Fibroblast of the conjunctiva (primary cell): ENCODE results near the gene IL3.

Experiments
- DNase-seq: peaks from one replicate; pipeline ENCODE4 v3.0.0-alpha.2; 2010; ENCODE audit warnings: low read depth

Gene IL3

DNA sequence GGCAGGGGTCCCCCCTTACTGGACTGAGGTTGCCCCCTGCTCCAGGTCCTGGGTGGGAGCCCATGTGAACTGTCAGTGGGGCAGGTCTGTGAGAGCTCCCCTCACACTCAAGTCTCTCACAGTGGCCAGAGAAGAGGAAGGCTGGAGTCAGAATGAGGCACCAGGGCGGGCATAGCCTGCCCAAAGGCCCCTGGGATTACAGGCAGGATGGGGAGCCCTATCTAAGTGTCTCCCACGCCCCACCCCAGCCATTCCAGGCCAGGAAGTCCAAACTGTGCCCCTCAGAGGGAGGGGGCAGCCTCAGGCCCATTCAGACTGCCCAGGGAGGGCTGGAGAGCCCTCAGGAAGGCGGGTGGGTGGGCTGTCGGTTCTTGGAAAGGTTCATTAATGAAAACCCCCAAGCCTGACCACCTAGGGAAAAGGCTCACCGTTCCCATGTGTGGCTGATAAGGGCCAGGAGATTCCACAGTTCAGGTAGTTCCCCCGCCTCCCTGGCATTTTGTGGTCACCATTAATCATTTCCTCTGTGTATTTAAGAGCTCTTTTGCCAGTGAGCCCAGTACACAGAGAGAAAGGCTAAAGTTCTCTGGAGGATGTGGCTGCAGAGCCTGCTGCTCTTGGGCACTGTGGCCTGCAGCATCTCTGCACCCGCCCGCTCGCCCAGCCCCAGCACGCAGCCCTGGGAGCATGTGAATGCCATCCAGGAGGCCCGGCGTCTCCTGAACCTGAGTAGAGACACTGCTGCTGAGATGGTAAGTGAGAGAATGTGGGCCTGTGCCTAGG lies 13.0 kb downstream of the IL3 start, which contains the start of gene CSF2:
Gene CSF2, plus strand, starts transcription at position 559 of the 783 bp plus-strand sequence. Its CDS starts 35 bp downstream, at position 594.
- DNase-seq, result no peak

DNA sequence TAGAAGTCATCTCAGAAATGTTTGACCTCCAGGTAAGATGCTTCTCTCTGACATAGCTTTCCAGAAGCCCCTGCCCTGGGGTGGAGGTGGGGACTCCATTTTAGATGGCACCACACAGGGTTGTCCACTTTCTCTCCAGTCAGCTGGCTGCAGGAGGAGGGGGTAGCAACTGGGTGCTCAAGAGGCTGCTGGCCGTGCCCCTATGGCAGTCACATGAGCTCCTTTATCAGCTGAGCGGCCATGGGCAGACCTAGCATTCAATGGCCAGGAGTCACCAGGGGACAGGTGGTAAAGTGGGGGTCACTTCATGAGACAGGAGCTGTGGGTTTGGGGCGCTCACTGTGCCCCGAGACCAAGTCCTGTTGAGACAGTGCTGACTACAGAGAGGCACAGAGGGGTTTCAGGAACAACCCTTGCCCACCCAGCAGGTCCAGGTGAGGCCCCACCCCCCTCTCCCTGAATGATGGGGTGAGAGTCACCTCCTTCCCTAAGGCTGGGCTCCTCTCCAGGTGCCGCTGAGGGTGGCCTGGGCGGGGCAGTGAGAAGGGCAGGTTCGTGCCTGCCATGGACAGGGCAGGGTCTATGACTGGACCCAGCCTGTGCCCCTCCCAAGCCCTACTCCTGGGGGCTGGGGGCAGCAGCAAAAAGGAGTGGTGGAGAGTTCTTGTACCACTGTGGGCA lies 13.8 kb downstream of the IL3 start:
- no peak for DNase-seq

DNA sequence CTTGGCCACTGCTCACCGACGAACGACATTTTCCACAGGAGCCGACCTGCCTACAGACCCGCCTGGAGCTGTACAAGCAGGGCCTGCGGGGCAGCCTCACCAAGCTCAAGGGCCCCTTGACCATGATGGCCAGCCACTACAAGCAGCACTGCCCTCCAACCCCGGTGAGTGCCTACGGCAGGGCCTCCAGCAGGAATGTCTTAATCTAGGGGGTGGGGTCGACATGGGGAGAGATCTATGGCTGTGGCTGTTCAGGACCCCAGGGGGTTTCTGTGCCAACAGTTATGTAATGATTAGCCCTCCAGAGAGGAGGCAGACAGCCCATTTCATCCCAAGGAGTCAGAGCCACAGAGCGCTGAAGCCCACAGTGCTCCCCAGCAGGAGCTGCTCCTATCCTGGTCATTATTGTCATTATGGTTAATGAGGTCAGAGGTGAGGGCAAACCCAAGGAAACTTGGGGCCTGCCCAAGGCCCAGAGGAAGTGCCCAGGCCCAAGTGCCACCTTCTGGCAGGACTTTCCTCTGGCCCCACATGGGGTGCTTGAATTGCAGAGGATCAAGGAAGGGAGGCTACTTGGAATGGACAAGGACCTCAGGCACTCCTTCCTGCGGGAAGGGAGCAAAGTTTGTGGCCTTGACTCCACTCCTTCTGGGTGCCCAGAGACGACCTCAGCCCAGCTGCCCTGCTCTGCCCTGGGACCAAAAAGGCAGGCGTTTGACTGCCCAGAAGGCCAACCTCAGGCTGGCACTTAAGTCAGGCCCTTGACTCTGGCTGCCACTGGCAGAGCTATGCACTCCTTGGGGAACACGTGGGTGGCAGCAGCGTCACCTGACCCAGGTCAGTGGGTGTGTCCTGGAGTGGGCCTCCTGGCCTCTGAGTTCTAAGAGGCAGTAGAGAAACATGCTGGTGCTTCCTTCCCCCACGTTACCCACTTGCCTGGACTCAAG lies 14.6 kb downstream of the IL3 start:
- no peak for DNase-seq

DNA sequence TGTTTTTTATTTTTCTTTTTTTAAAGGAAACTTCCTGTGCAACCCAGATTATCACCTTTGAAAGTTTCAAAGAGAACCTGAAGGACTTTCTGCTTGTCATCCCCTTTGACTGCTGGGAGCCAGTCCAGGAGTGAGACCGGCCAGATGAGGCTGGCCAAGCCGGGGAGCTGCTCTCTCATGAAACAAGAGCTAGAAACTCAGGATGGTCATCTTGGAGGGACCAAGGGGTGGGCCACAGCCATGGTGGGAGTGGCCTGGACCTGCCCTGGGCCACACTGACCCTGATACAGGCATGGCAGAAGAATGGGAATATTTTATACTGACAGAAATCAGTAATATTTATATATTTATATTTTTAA lies 15.2 kb downstream of the IL3 start:
- no peak for DNase-seq

DNA sequence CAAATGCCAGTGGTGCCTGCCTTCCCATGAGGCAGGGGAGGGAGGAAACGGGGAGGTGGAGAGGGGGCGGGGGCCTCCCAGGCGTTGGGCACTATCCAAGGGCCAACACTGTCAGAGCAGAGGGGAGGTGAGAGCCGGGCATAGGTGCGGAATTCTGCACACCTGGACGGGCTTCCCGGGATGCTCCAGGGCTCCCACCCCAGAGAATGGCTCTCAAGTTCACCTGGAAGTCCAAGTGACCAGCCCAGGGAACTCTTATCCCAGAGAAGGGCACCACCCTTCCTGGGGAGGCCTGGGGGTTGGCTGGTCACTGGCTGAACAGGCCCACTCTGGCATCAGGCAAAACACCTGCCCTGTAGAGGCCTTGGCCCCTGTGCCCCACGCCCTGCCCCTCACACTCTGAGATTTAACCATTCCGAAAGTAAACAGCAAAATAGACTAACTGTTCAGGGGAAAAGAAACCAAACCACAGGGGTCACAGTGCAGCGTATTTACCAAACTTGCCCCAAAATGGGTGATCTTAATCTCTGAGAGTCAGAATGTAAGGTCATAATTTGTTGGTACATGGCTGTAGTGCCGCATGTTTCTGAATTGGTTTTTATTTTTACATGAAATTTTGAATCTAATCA lies 15.9 kb downstream of the IL3 start:
- no peak for DNase-seq

DNA sequence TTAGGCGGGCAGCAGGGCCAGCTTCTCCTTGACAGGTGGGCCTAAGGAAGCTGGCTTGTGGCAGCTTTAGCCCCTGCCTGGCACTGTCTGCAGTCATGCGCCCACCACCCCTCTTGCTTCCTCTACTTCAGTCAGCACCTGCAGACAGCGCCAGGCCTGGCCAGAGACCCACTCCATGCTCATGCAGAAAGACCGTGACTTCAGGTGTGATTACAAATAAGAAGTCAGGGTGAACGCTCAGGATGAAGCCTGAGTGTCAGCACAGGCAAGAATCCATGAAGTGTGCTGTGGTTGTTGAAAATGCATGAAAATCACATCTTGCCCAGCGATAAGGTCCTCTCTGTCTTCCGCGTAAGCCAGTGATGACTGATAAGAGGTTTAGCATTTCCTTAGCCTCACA lies 16.5 kb downstream of the IL3 start:
- no peak for DNase-seq

DNA sequence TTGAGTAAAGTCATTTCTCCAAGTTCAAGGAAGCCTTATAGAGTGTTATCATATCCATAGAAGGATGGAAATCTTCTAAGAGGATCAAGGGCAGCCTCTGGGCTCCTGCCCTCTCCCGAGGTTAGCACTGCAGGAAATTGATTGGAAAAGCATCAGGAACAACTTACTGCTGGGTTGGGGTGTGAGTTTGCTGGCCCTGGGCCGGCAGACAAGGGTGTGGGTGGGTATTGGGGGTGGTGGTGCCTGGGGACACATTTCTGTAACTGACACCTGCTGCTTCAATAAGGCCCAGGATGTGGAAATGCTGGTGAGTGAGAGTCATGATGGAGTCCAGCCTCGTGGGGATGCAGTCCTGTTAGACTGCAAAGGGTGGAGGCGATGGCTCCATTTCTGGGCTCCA lies 18.6 kb downstream of the IL3 start:
- no peak for DNase-seq

DNA sequence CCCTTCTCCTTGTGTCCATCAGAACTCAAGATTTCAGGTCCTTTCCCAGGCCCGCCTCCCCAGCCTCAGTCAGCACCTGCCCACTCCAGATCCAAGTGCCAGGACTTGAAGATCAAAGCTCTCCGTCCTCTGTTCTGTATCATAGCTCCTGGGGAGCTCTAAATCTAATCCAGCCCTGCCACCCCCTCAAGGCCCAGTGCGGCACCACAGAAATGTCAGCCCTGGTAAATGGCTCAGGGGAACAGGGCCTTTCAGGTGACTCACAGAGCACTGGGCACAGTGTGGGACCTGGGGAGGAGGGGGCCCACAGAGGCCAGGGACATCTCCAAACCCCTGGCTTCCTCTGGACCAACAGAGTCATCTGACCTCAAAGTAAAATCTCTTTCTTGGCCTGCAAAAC lies 19.2 kb downstream of the IL3 start:
- DNase-seq, result no peak

DNA sequence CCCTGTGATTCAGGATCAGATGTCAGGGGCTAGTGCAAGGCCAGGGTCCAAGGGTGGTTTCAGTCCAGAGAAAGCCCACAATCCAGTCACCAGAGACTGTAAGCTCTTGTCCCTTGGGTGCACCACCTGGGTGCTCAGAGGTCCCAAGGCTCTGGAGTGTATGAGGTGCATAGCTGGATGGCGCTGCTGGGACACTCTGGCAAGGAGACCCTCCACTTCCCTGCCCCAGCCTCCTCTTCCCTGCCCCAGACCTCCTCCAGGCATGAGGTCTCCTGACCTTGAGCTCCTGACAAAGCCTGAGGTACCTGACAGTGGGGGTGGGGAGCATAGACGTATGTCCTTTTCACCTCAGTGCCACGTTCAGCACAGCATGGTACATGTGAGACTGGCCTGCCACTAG lies 20.1 kb downstream of the IL3 start:
- DNase-seq, result no peak

DNA sequence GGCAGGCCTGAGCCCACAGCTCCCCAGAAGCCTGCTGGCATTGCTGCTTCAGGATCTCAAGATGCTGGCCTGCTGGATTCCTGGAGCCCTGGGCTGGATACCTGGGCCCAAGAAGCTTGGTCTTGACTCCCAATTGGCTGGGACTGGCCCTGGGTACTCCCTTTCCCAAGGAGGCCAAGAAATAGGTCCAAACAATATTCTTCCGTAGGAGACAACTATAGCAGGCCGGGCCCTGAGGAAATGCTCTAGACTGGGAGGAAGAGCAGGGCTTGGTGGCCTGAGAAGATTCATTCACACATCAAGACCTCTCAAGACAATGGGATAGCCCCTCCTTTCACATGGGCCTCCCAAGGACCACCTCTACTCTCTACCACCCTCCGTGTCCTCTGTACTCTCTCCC lies 21.0 kb downstream of the IL3 start:
- DNase-seq, result no peak

DNA sequence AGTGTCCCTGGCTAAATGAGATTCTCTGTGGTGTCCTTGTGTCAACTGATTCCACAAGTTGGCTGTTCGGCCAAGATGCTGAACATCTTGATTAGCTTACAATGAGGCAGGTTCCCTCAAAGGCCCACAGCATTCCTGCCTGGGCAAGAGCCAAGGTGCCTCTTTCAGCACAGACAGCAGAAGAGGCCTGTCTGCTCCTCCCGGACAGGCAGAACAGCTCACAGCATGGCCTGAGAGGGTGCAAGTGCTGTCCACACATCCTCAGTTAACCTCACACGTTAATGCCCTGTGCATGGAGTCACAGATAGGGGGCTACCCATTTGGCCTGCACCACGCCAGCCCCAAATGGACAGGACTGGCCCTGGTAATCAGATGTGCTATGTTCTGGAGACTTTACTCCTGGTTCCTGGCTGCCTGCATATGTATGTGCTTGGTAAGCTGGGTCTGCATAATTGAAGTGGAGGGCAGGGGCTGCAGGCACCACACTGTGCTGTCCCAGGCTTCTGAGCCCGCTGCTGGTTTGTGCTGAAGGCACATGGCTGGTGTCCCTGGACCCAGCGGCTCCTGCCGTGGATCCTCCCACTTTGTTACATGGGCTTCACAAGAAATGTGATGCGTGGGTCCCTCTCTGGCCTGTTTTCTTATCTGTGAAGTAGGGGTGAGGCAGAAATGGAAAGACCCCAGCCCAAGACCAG lies 22.0 kb downstream of the IL3 start:
- no peak for DNase-seq

DNA sequence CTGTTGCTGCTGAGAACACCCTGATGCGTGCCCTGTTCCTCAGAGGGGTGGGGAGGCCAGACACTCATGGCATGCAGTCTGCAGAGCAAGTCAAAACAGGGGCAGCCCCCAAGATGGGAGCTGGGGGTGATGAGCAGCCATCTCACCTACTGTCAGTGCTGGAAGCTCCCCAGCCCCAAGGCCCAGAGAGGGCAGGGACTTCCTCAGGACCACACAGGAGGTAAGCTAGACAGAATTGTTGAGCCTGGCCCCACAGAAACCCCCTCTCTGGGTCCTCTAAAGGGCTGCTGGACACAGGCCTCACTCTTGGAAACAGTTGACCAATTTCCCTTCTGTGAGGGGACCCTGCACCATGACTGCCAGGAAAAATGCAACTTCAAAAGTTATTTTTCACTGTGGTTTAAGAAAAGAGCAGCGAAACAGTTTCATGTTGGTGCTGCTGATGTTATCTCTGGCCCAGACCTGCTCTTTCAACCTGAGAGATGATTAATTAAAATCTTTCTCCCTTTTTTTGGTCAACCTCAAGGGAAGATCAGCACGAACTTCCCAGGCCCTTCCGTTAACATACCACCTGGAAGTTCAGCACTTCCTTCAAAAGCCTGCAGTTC lies 22.7 kb downstream of the IL3 start:
- no peak for DNase-seq

DNA sequence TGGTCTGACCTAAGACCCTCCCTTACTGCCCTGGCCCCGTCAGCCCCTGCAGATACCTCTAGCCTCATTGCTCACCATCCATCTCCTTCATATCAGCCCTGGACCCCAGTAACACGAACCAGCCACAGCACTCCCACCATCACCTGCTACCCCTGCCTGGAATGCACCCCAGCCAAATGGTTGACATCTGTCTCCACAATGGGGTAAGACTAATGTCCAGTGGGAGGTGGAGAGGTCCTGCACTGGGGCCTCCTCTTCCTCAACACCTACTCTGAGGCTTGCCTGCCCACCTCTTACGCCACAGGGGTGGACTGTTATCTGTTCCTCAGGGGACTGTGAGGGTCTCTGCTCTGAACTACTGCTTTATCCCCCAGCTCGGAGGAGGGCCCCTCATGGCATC lies 25.2 kb downstream of the IL3 start:
- DNase-seq, result no peak

DNA sequence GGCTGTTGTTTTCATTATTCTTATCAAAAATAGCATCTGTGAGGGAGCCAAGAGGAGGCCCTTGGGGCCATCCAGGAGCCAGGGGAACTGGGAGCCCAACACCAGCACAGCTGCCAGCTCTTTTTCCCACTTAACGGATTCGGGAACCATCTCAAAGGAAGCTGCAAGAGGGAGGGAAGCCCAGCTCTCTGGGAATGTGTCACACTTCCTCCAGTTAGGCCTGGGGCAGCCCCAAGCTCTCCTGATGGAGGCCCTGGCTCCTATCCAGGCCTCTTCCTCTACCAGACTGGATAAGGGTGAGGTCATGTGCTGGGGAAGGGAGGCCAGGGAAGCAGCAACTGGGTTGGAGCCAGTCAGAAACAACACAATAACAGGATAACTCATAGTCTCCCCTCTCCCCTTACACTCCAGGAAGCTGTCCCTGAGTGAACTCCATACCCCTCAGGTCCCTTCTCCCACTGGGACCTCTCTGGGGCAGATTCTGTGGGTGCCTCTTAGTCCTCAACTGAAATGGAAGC lies 25.9 kb downstream of the IL3 start:
- peak; percentile 78 for DNase-seq

DNA sequence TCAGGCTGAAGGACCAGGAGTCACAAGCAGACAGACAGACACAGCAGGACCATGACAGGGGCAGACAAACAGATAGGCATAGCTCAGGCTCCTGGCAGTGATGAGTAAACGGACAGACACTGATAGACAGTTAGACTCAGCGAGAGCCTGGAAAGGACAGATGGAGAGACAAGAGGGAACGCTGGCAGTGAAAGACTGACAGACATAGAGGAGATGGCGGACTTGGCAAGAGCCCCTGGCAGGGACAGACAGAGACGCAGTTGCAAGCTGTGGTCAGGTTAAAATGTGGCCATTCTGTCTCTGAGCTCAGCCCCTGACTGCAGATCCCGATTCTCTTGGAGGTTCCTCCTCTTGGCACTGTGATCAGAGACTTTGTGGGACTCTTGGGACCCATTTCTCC lies 26.7 kb downstream of the IL3 start:
- no peak for DNase-seq

DNA sequence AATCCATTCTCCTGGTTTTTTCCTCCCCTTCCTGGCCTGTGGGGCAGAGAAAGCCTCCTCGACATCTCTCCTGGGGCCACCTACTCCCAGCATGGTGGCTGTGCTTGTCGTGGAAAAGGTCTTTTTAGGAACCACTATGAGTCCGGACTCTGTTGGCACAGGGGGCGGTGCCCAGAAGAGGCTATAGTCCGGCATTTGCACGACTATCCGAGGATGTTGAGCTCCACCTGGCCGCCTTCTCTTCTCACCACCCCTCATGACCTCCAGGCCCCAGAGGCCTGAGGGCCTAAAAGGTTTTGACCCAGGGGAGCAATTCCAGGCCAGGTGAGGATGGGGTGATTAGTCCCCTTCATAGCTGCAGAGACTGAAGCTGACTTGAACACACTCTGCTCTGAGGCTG lies 27.2 kb downstream of the IL3 start:
- no peak for DNase-seq

DNA sequence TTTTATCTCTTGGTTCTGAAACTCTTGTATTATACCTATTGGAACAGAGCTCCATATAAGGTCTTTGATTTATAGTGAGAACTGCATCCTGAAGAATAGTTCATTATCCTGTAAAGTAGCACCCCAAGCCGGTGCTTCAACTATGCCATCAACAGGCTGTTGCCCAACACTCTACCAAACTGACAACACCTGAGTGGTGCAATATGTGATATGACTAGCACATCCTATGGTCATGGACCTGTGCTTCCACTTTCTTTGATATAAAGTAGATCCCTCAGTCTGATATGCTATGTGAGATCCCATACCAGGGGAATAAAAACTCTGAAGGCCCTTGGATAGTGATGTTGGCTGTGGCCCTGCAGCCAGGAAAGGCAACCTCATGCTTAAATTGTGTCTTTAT lies 28.9 kb downstream of the IL3 start:
- DNase-seq, result no peak

DNA sequence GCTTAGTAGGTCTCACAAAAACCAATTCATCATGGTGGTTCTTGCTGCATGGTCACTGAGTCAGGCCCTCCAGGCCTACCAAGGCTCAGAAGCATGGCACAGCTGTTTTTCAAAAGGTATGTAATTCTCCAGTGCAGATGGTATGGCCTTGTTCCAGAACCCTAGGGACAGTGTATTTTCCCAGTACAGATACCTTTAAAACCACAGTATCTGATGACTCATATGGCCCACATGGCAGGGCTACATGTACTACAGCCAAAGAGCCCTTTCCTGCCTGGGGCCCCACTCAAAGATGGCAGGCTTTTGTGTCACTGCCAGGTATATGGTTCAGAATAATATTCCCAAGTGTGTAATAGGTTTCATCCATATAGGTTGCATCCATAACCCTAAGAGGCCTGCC lies 29.7 kb downstream of the IL3 start:
- peak; percentile 33 for DNase-seq

DNA sequence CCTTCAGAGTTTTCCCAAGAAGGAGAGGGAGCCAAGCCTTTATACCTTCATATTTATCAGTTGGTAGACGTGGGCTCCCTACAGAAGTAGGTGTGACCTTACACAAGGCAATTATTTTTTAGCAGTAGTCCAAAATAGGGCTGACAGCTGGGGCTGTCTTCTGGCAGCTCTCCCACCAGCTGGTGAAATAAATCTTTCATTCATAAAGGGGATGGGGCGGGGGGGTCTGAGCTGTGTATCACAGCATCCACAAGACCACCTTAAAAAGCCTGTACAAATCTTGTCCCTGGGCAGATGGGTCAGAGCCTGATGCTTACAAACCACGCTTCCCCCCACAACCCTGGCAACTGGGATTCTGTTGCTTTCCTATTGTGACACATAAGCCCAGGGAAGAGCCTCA lies 32.8 kb downstream of the IL3 start:
- DNase-seq, result no peak

DNA sequence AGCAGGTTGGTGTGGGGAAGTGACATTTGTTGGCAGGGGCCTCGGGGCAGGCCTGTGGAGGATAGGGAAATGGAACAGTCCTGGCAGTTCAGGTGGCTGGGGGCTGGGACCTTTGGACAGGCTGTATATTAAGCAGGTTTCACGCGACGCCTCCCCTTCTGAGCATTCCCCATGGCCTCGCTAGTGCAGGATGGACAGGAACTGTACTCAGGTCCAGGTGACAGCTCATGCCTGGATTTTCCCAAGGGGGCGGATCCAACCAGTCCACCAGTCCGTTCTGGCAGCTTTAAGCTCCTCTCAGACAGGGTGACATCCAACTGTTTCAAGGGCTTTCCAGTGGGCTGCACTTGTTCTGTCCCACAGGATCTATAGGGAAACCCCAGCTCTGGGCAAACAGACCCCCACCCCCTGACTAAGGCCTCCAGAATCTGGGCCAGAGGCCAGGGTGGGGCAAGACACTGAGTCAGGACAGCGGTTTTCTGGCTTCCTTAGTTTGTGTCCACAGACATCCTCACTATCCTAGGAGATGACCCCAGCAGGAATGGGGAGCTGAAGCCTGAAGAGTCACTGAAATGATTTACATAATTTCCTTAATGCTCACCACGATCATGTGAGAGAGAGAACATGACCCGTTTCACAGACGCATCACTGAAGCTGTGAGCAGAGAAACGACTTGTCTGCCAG lies 34.1 kb downstream of the IL3 start:
- peak; percentile 73 for DNase-seq

DNA sequence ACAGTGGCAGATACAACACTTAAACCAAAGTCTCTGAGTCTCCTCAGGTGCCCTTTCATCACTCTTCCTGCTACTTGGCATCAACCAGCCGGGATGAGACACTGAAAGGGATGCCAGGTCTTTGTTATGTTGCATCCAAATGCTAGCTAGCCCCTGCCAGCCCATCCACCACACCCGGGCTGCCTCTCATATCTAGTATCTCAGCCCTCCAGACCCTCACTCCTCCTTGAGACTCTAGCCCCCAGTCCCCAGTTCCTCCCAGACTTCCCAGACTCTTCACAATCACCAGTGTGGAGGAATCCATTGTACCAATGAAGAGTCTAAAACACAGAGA lies 34.6 kb downstream of the IL3 start:
- no peak for DNase-seq
